ENCODE results near the gene C6orf62.
"Not testable (repeated sequence)": the region's sequence is repeated elsewhere in the genome, so short reads cannot be mapped to it uniquely, and the experiment has no call there.

Gene C6orf62

DNA sequence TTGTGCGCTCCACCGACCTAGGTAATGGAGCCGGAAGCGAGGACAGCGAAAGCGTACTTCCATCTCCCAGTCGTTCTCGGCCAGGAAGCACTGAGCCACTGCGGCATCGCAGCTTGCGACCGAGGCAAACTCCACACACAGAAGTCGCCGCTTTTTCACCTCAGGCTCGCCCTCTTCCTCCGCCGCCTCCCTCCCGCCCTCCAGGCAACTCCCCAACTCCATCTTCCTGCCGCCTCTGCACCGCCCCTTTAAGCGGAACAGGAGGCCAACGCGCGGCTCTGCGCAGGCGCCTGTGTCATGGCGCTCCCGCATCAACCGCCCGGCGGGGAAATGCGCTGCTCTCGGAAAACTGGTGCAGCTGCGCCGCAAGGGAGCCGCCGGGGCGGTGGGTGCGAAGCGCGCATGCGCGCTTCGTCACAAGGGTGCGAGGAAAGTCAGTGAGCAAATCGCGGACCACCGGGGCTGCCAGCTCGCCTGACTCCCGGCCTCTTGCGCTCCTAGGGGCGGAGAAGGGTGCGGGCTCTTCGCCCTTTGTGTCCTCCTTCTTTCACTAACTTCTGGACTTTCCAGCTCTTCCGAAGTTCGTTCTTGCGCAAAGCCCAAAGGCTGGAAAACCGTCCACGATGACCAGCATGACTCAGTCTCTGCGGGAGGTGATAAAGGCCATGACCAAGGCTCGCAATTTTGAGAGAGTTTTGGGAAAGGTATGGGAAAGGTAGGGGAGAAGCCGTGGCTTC, 52.1 kb downstream of the C6orf62 start, which contains the start of the genes ACOT13 and TDP2:
TSS of gene ACOT13 (plus strand) at position 437 of the 737 bp plus-strand sequence. CDS start at position 624, 187 bp downstream.
TSS of gene TDP2 (minus strand) at position 259 of the 737 bp plus-strand sequence. CDS start at position 222, 37 bp downstream.
- peak; percentile 97 for DNase-seq

DNA sequence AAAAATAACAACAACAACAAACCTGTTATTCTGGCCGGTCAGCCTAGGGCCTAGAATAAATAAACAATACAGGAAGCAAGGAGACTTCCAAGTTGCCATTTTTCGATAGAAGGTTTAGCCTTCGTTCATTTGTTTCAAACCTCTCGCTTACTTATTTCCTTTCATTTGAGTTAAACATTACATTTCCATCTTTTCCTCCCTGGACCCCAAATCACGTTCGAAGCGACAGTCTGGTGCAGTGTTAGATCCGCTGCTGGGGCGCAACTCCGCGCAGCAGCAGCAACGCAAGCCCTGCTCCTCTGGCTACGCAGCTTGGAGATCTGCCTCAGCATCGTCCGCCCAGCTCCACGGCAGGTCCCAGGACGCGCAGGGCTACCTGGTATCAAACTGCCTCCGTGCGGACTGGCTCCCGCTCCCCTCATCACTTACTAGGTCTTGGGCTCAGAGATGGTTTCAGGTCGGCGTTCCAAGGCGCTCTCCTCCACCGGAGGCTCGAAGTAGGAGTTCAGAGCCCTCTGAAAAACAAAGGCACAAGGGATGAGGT, 52.8 kb downstream of the C6orf62 start:
- peak; percentile 76 for DNase-seq

DNA sequence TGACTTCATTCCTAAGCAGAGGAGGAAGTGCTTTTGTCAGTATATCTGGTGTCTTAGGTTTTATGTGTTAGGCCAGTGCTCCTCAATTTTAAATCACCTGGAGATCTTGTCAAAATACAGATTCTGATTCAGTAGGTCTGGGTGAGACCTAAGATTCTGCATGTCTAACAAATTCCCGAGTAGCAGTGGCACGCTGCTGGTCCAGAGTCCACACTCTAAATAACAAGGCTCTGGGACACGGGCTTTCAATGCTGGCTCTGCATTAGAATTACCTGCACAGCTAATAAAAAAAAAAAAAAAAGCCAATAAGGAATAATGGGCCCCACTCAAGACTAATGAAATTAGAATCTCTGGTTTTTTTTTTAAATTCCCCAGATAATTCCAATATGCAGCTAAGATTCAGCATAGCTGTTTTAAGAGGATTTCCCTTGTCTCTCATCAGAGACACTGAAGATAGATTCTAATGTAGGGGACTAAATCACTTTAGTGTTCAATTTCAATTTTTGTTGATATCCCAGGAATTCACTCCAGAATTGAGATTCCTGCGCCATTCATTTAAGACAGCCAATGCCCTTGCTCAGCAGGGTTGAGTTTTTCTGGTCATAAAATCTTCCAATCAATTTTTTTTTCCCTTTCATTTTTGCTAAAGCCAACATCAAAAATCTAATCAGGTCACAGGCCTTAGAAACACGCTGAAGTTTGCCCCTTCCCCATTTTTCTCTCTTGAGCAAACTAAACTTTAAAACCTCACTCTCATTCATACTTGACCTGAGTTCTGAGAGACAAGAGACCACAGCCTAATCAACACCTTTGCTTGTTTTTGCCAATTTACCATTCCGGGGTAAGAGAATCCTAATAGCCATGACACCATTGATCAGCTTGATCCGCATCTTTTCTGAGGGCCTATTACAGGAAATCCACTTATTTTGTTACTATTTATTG, 54.6 kb downstream of the C6orf62 start:
- DNase-seq, result no peak

DNA sequence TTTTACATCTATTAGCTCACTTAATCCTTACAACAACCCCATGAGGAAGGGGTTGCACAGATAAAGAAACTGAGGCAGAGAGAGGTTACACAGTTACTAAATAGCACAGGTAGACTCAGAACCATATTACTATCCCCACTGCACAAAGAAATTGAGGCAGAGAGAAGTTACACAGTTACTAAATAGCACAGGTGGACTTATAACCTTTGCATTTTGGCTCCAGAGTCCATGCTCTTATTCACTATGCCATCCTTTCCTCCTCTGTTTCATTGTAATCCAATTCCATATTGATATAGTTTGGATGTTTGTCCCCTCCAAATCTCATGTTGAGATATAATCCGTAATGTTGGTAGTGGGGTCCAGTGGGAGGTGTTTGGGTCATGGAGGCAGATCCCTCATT, 55.8 kb downstream of the C6orf62 start:
- no peak for DNase-seq

DNA sequence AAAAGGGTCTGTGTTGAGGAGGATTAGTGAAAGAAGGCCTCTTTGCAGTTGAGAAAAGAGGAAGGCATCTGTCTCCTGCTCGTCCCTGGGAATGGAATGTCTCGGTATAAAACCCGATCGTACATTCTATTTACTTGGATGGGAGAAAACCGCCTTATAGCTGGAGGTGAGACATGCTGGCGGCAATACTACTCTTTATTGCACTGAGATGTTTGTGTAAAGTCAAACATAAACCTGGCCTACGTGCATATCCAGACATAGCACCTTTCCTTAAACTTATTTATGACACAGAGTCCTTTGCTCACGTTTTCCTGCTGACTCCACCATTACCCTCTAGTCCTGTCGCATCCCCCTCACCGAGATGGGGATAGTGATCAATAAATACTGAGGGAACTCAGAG, 56.7 kb downstream of the C6orf62 start:
- DNase-seq, result no peak

DNA sequence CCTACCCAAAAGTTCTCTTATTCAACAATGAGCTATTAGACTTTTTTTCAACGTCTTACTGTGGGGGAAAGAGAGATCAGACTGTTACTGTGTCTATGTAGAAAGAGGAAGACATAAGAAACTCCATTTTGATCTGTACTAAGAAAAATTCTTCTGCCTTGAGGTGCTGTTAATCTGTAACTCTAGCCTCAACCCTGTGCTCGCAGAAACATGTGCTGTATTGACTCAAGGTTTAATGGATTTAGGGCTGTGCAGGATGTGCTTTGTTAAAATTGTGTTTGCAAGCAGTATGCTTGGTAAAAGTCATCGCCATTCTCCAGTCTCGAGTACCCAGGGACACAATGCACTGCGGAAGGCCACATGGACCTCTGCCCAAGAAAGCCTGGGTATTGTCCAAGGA, 57.2 kb downstream of the C6orf62 start:
- DNase-seq, result not testable (repeated sequence)

DNA sequence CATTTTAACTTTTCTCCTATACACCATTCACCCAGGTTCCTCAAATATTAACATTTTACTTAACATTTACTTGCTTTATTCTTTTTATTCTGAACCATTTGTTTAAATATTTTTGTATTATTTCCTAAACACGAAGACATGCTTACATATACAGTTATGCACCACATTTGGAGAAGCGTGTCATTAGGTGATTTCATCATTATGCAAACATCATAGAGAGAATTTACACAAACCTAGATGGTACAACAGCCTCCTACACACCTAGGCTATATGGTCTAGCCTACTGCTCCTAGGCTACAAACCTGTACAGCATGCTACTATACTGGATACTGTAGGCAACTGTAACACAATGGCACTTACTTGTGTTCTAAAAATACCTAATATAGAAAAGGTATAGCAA, 58.8 kb downstream of the C6orf62 start:
- DNase-seq, result no peak

DNA sequence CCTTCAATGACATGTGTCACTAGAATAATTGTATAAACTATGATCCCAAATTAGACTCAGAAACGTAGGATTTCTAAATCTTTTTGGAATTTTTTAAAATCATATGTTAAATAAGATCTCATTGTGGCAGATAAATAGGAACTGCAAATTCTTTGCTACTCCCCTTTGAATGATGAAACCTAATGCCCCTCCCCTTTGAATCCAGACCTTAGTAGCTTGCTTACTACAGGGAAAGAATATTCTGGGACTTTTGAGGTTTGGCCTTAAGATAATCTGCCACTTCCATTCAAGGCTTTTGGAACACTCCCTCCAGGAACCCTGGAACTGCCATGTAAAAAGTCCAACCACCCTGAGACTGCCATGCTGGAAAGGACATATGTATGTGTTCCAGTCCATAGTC, 59.4 kb downstream of the C6orf62 start:
- DNase-seq, result no peak

DNA sequence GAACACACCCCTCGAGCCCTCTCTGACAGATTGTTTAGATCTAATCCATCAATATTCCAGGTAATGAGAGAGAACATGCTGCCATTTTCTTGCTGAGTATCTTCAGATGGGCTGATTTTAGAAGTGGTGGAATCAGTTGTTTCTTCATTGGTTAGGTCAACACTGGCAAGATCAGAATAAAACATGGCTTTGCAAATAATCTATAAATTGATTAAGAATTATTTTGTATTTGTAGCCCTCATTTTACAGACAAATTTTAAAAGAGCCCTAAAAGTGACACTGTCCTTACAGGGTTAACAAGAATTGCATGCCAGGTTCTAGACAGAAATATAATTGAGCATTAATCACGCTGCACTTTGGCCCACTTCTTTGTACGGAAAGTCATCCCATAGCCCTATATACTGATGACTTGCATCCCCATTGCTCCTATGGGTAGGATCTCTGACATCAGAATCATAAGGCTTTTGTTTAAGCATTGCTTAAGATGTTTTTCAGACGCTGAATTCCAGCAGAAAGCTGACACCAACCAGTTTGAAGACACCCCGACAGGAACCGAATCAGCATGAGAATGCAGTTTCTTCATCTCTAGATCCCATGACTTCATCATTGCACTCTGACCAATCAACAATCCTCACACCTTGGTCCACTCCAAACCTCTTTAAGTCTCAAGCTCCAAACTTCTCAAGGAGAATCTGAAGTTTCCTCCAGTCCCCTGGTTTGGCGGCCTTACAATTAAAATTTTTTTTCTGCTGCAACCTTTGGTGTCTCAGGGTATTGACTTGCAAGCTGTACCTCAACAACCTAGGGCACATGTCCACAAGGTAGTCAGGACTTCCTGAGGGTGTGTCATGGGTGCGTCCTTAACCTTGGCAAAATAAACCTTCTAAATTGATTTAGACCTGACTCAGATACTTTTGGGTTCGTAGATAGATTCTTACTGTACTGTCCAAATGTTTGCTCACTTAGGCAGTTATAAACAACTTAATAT, 60.1 kb downstream of the C6orf62 start:
- DNase-seq, result no peak

DNA sequence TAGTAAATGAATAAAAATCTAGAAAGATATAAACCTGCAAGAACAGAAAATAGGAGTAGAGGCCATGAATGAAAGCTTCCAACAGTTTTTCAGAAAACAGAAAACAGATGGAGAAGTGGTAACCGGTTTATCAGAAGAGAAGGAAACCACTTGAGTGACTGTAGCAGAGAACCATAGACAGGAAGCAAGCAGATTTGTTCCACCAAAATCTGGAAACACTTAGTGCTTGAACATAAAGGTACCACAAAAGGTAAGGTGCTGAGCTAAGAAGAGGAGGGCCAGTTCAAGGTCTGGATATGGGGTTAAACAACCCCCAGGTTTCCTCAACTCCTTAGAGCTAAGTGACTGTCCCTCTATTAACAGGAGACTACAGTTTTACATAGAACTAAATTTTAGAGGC, 63.7 kb downstream of the C6orf62 start:
- DNase-seq, result no peak
